Spinal cord (tissue), 10 donors: ENCODE data around the gene MAGEA12. TPM values are rescaled to one million over a fixed set of nuclear protein-coding genes. Genes with fewer than 3 reads are reported as not detected.
"Not testable (repeated sequence)": the region's sequence is repeated elsewhere in the genome, so short reads cannot be mapped to it uniquely, and the experiment has no call there.

Source experiments
- DNase-seq, 6 donors: peaks; one replicate each; pipeline versions ENCODE4 v3.0.0 to v3.0.0-alpha.2; 2013 to 2015; ENCODE audit warnings: low spot score in 6 of 6, low read depth in 4 of 6
- H3K27ac ChIP-seq: one replicate; pipeline ENCODE4 v1.5.1; 2013; ENCODE audit warnings: low read depth, low read length, control low read depth
- H3K27me3 ChIP-seq: one replicate; pipeline ENCODE4 v1.6.1; 2013; ENCODE audit warnings: low read length; ENCODE audit not compliant: control insufficient read depth, insufficient read depth
- H3K36me3 ChIP-seq: one replicate; pipeline ENCODE4 v1.6.1; 2013; ENCODE audit warnings: low read length; ENCODE audit not compliant: control insufficient read depth, insufficient read depth
- H3K4me1 ChIP-seq: one replicate; pipeline ENCODE4 v1.6.1; 2013; ENCODE audit warnings: low read length; ENCODE audit not compliant: control insufficient read depth, insufficient read depth
- H3K4me3 ChIP-seq: one replicate; pipeline ENCODE4 v1.5.1; 2013; ENCODE audit warnings: low read depth, low read length, control low read depth
- H3K9me3 ChIP-seq: one replicate; pipeline ENCODE4 v1.6.1; 2013; ENCODE audit warnings: low read length; ENCODE audit not compliant: control insufficient read depth, insufficient read depth
- WGBS: methylation state at CpG from one replicate; pipeline ENCODE4 v1.1.5; 2013; ENCODE audit warnings: missing lambda C conversion rate; ENCODE audit not compliant: insufficient coverage; 5-methylcytosine and 5-hydroxymethylcytosine counted together
- polyA plus RNA-seq, 2 donors: library from polyadenylated mRNA; unstranded; fragments of 120-200 nt; gene quantifications; one replicate each; pipeline ENCODE4 v1.2.1, GENCODE V29; 2013; ENCODE audit not compliant: insufficient read length in 2 of 2
- total RNA-seq, 2 donors: library from RNA; depleted of rRNA in 1 of 2; stranded (reverse); fragments of 120-200 nt in 1 of 2; fragments of >200 nt in 1 of 2; gene quantifications; one replicate each; pipeline versions ENCODE4 v1.2.3 to v1.2.4, GENCODE V29; 2013 to 2014
- donor health status: healthy.

Gene MAGEA12
- total and polyA plus RNA-seq, 4 donors = 0.12 TPM; not detected in 3

DNA sequence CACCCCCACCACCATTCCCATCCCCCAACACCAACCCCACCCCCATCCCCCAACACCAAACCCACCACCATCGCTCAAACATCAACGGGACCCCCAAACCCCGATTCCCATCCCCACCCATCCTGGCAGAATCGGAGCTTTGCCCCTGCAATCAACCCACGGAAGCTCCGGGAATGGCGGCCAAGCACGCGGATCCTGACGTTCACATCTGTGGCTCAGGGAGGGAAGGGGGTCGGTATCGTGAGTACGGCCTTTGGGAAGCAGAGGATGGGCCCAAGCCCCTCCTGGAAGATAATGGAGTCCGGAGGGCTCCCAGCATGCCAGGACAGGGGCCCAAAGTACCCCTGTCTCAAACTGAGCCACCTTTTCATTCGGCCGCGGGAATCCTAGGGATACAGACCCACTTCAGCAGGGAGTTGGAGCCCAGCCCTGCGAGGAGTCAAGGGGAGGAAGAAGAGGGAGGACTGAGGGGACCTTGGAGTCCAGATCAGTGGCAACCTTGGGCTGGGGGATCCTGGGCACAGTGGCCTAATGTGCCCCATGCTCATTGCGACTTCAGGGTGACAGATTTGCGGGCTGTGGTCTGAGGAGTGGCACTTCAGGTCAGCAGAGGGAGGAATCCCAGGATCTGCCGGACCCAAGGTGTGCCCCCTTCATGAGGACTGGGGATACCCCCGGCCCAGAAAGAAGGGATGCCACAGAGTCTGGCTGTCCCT lies 744 bp downstream of the MAGEA12 start:
- H3K27me3 ChIP-seq, H3K9me3 ChIP-seq, H3K27ac ChIP-seq, H3K36me3 ChIP-seq, DNase-seq, H3K4me3 ChIP-seq, H3K4me1 ChIP-seq: not testable (repeated sequence)
- WGBS = 83% methylated on average over 19 of the region's 22 CpGs

DNA sequence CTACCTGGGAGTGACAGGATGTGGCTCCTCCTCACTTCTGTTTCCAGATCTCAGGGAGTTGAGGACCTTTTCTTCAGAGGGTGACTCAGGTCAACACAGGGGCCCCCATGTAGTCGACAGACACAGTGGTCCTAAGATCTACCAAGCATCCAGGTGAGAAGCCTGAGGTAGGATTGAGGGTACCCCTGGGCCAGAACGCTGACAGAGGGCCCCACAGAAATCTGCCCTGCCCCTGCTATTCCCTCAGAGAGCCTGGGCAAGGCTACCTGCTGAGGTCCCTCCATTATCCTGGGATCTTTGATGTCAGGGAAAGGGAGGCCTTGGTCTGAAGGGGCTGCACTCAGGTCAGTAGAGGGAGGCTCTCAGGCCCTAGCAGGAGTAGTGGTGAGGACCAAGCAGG lies 1.5 kb downstream of the MAGEA12 start:
- DNase-seq = no peak
- WGBS = 50% methylated on average over 2 of the region's 2 CpGs
- no peak overlapping the region for H3K4me3 ChIP-seq
- no peak overlapping the region for H3K27ac ChIP-seq
- no peaks in the 10 kb centered on the region for H3K27me3 ChIP-seq
- H3K4me1 ChIP-seq = no peaks in the 10 kb centered on the region
- H3K9me3 ChIP-seq = no peaks in the 10 kb centered on the region
- no peaks in the 10 kb centered on the region for H3K36me3 ChIP-seq

DNA sequence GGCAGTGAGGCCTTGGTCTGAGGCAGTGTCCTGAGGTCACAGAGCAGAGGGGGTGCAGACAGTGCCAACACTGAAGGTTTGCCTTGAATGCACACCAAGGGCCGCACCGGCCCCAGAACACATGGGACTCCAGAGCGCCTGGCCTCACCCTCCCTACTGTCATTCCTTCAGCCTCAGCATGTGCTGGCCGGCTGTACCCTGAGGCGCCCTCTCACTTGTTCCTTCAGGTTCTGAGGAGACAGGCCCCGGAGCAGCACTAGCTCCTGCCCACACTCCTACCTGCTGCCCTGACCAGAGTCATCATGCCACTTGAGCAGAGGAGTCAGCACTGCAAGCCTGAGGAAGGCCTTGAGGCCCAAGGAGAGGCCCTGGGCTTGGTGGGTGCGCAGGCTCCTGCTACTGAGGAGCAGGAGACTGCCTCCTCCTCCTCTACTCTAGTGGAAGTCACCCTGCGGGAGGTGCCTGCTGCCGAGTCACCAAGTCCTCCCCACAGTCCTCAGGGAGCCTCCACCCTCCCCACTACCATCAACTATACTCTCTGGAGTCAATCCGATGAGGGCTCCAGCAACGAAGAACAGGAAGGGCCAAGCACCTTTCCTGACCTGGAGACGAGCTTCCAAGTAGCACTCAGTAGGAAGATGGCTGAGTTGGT lies 2.4 kb downstream of the MAGEA12 start:
- 83% methylated on average over 12 of the region's 12 CpGs for WGBS
- DNase-seq = no peak
- no peak overlapping the region for H3K27ac ChIP-seq

DNA sequence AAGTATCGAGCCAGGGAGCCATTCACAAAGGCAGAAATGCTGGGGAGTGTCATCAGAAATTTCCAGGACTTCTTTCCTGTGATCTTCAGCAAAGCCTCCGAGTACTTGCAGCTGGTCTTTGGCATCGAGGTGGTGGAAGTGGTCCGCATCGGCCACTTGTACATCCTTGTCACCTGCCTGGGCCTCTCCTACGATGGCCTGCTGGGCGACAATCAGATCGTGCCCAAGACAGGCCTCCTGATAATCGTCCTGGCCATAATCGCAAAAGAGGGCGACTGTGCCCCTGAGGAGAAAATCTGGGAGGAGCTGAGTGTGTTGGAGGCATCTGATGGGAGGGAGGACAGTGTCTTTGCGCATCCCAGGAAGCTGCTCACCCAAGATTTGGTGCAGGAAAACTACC lies 3.0 kb downstream of the MAGEA12 start:
- H3K9me3 ChIP-seq, H3K4me3 ChIP-seq, H3K4me1 ChIP-seq, H3K36me3 ChIP-seq, DNase-seq, H3K27me3 ChIP-seq, H3K27ac ChIP-seq: not testable (repeated sequence)
- WGBS = 77% methylated on average over 12 of the region's 12 CpGs

More for the DNA sequence above, 2.4 kb downstream of the MAGEA12 start:
- Histone ChIP-seq H3K27me3 (no peaks in the 10 kb centered on the region), H3K4me1 (no peaks in the 10 kb centered on the region), H3K4me3 (no peak overlapping the region), H3K36me3 (no peaks in the 10 kb centered on the region), H3K9me3 (no peaks in the 10 kb centered on the region)

DNA sequence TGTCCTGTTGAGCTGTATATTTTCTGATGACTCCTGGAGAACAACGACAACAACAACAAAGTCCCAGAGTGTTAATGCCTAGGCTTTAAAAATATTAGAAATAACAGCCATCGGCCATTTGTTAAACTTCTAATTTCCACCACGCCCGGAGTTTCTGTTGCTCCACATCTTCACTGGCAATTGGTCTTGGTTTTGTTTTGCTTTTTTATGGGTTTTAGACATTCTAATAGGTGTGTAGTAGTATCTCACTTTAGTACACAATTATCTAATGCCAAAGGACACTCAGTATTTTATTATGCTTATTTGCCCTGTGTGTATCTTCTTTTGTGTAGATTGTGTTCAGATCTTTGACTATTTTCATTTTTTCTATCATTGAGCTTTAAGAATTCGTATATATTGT lies 5.0 kb downstream of the MAGEA12 start:
- Histone ChIP-seq H3K27ac (no peak overlapping the region), H3K36me3 (no peaks in the 10 kb centered on the region), H3K27me3 (no peaks in the 10 kb centered on the region), H3K4me1 (no peaks in the 10 kb centered on the region), H3K9me3 (no peaks in the 10 kb centered on the region), H3K4me3 (no peak overlapping the region)
- WGBS = no CpG with 5 or more reads among the region's 5 CpGs
- no peak for DNase-seq

DNA sequence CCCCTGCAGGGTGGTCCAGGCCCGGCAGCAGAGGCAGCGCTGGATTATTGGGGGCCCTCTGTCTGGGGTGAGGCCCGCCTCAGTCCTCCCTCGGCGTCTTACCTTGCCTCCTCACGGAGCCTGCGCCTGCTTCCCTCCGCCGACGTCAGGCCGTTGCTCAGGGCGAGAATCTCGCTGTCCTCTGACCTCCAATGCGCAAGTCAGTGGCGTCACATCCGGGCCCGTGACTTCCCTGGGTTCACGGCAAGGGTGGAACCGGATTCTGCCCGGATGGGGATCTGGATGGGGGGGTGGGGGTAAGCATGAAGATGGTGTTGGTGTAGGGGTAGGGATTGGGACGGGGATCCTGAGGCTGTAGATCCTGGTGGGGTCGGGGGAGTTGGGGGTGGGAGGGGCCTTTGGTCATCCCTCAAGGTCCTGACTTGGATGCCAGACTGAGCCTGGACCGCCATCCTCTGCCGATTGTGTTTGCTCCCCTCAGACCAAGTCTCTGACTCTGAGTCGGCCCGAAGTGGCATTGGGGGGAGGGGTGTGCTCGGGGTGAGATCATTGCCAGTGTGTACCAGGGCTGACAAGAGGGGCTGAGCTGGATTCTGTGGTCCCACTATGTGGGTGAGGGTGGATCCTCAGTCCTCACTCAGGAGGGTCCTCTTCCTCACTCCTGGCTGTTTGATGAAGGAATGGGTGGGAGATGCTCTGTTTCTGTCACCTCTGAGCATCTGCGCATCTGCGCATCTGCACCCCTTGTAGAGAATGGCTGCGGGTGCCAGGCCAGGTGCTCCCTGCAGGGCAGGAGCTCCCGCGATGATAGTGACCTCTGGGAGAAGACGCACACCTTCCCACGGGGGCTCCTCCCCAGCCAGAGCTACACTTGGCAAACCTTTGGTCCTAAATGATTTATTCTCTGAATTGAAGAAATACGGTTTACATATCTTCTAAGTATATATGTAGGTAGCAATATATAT lies 20.4 kb downstream of the MAGEA12 start, which contains the start of gene MAGEA2:
Gene MAGEA2, minus strand, starts transcription at position 157 of the 965 bp plus-strand sequence. CDS start 2,479 bp downstream, outside the sequence.
- WGBS = no CpG with 5 or more reads among the region's 35 CpGs
- not testable (repeated sequence) for H3K4me1 ChIP-seq, DNase-seq, H3K27ac ChIP-seq, H3K27me3 ChIP-seq, H3K36me3 ChIP-seq, H3K4me3 ChIP-seq, H3K9me3 ChIP-seq

DNA sequence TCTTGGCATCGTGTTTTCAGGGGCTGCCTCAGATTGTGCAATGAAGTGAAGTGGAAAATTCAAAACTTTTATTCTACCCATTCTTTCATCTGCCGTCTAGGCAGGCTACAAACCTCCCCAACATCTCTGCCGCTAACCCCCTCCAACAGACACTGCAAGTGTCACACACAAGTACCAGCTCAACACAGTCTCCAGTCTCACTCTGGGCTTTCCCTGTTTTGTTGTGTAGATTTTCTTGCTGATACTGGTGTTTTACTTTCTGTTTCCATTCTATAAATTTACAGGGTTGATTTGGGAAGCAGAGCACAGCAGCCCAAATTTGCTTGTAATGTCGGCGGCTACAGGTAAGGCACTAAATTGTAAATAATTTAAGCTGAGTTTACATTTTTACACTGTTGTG lies 21.3 kb downstream of the MAGEA12 start:
- WGBS = no CpG with 5 or more reads among the region's 5 CpGs
- H3K9me3 ChIP-seq, H3K4me1 ChIP-seq, H3K27me3 ChIP-seq, H3K27ac ChIP-seq, DNase-seq, H3K36me3 ChIP-seq, H3K4me3 ChIP-seq: not testable (repeated sequence)

DNA sequence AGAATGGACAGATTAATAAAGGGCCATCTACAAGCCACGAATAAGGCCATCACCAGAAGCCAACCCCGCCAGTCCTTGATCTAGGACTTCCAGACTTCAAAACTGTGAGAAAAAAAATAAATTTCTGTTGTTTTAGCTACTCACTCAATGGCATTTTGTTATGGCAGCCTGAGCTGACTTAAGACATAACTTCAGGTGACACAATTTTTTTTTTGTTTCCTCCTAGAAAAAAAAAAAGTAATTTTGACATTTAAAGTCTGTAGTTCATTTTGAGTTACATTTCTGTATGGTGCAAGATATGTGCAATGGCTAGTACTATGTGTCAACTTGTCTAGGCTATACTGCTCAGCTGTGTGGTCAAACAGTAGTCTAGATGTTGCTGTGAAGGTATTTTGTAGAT lies 25.4 kb downstream of the MAGEA12 start, which contains the start of gene CSAG3:
Gene CSAG3, plus strand, starts transcription at position 301 of the 400 bp plus-strand sequence.
- H3K27me3 ChIP-seq, H3K4me1 ChIP-seq, H3K27ac ChIP-seq, H3K36me3 ChIP-seq, H3K4me3 ChIP-seq, H3K9me3 ChIP-seq, DNase-seq: not testable (repeated sequence)
- WGBS = no CpG with 5 or more reads among the region's 2 CpGs

DNA sequence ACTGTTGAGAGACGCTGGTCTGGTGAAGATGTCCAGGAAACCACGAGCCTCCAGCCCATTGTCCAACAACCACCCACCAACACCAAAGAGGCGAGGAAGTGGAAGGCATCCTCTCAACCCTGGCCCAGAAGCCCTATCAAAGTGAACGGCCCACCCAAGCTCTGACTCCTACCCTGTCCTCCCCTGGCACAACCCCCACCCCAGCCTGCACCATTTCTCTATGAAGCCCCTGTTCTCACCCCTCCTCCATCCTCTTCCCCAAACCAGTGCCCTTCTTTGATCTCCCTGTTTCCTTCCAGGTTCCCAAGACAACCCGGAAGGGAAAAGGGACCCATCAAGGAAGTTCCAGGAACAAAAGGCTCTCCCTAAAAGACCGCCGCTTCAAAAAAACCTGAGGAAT lies 26.0 kb downstream of the MAGEA12 start:
- not testable (repeated sequence) for H3K9me3 ChIP-seq, H3K27me3 ChIP-seq, H3K27ac ChIP-seq, DNase-seq, H3K36me3 ChIP-seq, H3K4me1 ChIP-seq, H3K4me3 ChIP-seq
- no CpG with 5 or more reads among the region's 7 CpGs for WGBS
